ENCODE measurements around the gene KANSL3.

DNA sequence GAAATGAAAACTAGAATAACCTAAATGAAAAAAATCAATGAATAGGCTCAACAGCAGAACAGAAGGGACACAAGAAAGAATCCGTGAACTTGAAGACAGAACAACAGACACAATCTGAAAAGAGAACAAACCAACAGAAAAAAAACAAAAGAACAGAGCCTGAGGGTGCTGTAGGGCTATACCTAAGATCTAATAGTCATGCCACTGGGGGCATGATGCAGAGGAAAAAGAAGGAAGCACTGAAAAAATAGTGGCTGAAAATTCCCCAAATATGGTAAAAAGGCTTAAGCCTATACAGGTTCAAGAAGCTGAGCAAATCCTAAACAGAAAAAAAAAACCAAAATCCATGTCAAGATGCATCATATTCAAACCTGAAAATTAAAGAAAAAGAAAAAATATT, 50.3 kb downstream of the KANSL3 start:
- TF ChIP-seq, protein P1, sequence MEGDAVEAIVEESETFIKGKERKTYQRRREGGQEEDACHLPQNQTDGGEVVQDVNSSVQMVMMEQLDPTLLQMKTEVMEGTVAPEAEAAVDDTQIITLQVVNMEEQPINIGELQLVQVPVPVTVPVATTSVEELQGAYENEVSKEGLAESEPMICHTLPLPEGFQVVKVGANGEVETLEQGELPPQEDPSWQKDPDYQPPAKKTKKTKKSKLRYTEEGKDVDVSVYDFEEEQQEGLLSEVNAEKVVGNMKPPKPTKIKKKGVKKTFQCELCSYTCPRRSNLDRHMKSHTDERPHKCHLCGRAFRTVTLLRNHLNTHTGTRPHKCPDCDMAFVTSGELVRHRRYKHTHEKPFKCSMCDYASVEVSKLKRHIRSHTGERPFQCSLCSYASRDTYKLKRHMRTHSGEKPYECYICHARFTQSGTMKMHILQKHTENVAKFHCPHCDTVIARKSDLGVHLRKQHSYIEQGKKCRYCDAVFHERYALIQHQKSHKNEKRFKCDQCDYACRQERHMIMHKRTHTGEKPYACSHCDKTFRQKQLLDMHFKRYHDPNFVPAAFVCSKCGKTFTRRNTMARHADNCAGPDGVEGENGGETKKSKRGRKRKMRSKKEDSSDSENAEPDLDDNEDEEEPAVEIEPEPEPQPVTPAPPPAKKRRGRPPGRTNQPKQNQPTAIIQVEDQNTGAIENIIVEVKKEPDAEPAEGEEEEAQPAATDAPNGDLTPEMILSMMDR (IDR thresholded peaks at IDR 0.05), result no peak
- TF ChIP-seq POLR2A (IDR thresholded peaks at IDR 0.05), result no peak

Data from testis (tissue), 2 donors.